GM19099 (cell line): ENCODE data around the gene GINS2.

Experiments used
- POLR2A ChIP-seq: IDR thresholded peaks from 3 replicates; pipeline ENCODE4 v1.6.1; 2011; ENCODE audit warnings: low read depth; ENCODE audit not compliant: insufficient read length; ENCODE audit errors: extremely low read depth

The GINS2 gene

DNA sequence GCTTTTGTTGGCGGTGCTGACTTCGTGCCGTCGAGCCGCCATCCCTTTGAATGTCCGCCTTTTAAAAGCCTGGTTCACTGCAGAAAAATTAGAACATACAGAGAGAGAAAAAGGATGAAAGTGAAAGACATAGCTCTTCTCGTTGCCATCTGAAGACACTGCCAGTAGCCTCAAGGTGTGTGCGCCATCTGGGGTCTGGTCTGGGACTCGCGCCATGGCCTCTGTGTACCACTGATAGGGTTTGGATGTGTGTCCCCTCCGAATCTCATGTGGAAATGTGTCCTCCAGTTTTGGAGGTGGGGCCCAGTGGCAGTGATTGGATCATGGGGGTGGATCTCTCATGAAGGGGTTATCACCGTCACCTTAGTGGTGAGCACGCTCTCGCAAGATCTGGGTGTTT, 60.1 kb downstream of the GINS2 start:
- no peak for TF ChIP-seq POLR2A

DNA sequence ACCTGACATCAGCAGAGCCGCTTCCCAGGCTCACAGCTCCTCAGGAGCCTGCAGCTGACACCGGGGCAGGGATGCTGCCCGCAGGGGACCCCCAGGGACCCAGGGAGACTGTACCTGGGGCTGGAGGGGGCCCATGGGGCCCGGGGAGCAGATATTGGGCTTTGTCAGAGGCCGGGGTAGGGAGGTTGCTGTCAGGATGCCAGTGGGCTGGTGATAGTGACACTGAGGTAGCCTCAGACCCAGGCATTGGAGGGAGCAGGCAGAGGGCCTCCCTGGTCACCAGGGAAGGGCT, 60.5 kb downstream of the GINS2 start:
- no peak for TF ChIP-seq POLR2A

DNA sequence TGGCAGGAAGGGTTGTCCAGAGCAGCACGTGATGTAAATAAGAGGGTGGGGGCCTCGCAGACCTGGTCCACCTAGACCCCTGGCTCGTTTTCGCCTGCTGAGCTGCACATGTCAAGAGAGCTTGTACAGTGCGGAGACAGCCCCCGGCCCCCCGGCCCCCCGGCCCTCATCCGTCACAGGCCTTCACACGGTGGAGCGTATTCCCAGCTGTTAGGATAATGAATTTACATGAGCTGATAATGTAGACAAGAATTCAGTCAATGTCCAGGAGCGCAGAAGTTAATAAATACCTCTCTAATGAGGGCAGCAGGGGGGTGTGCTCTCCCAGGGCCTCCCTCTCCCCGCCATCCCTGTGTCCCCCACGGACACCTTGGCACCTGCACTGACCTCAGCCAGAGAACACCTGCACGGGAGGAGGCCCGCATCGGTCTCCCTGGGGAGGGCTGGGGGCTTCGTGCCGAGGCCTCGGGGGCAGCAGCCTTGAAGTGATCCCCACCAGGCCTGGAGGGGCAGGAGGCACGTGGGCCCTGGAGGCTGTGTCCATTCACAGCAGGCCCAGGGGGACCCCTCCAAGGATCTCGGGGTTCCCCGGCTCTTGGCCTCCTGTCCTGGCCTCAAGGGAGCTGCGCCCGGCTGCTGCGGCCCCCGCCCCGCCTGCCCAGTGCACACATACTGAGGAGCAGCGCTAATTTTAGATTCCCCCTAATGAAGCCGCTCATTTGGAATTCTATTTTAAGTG, 61.1 kb downstream of the GINS2 start:
- TF ChIP-seq POLR2A, result no peak

DNA sequence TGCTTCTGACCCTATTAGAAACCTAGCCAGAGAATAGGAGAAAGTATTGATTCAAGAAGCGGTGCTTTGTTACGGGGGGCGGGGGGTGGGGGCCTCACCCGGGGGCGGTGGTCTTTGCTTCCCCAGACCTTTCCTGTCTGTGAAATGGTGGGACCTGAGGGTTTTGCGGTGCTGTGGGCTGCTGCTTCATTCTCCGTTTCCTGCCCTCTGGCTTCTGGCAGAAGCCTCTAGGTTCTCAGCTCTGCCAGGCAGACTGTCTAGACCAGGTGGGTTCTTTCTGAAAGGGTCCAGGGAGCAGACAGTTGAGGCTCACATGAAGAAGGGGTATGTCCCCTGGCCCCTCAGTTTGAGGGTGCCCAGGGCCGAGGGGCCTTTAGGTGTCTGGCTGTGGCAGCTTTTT, 61.7 kb downstream of the GINS2 start:
- TF ChIP-seq POLR2A, result no peak
